Osteocyte (in vitro differentiated cells): ENCODE measurements around the gene TRRAP. TPM values are rescaled to one million over a fixed set of nuclear protein-coding genes. Genes with fewer than 3 reads are reported as not detected.
A peak's percentile ranks its signal among the peaks of the same experiment; 100 is the strongest.

Experiments
- DNase-seq: peaks from one replicate; pipeline ENCODE4 v3.0.0; 2021; ENCODE audit warnings: mixed read lengths; ENCODE audit not compliant: unreplicated experiment; ENCODE audit errors: extremely low spot score
- H3K27ac Mint-ChIP-seq: one replicate; pipeline ENCODE4 v1.8.0; 2021; ENCODE audit warnings: mild to moderate bottlenecking, mixed read lengths; ENCODE audit not compliant: unreplicated experiment
- H3K27me3 Mint-ChIP-seq: one replicate; pipeline ENCODE4 v1.8.0; 2021; ENCODE audit warnings: mixed read lengths; ENCODE audit not compliant: unreplicated experiment
- H3K36me3 Mint-ChIP-seq: one replicate; pipeline ENCODE4 v1.8.0; 2021; ENCODE audit warnings: mixed read lengths; ENCODE audit not compliant: unreplicated experiment
- H3K4me1 Mint-ChIP-seq: one replicate; pipeline ENCODE4 v1.8.0; 2021; ENCODE audit warnings: mixed read lengths; ENCODE audit not compliant: unreplicated experiment
- H3K4me3 Mint-ChIP-seq: one replicate; pipeline ENCODE4 v1.8.0; 2021; ENCODE audit warnings: mild to moderate bottlenecking, moderate library complexity, mixed read lengths; ENCODE audit not compliant: unreplicated experiment
- H3K9me3 Mint-ChIP-seq: one replicate; pipeline ENCODE4 v1.8.0; 2021; ENCODE audit warnings: mixed read lengths; ENCODE audit not compliant: unreplicated experiment
- total RNA-seq: library from RNA; stranded (reverse); gene quantifications from 2 replicates; pipeline ENCODE4 v1.2.1, GENCODE V29; 2021
- TF ChIP-seq, protein P1 (sequence below): fragments of 200-600 bp; sonication (generic); IDR thresholded peaks from 2 replicates; pipeline ENCODE4 v1.5.0; 2021; ENCODE audit warnings: antibody characterized with exemption, mild to moderate bottlenecking, moderate library complexity

Gene TRRAP
- total RNA-seq, 1 donor from 2014 or later, result 48.5 TPM

DNA sequence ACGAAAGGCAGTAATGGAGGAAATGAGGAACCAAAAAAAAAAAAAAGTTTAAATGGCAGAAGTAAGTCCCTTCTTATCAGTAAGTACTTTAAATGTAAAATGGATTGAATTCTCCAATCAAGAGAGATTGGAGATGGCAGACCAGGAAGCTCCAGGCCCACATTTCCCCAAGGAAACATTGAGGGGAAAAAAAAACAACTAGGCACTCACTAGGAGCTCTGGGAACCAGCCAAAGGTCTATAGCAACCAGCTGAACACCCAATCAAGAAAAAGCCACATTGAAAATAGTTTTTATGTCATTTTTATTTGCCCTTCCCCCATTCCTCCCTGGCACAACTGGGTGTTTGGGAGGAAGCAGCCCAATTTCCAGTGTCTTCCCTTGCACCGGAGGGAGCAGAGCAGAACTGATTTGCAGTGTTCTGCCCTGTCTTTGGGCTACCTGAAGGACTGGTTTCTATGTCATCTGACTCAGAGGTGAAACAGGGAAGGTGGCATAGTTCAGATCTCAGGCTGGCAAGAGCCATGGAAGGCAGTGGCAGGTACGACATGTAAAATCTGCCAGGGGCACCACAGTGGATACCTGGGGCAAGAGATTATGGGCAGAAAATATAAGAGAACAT is 143.7 kb downstream of the TRRAP start:
- TF ChIP-seq, protein P1, sequence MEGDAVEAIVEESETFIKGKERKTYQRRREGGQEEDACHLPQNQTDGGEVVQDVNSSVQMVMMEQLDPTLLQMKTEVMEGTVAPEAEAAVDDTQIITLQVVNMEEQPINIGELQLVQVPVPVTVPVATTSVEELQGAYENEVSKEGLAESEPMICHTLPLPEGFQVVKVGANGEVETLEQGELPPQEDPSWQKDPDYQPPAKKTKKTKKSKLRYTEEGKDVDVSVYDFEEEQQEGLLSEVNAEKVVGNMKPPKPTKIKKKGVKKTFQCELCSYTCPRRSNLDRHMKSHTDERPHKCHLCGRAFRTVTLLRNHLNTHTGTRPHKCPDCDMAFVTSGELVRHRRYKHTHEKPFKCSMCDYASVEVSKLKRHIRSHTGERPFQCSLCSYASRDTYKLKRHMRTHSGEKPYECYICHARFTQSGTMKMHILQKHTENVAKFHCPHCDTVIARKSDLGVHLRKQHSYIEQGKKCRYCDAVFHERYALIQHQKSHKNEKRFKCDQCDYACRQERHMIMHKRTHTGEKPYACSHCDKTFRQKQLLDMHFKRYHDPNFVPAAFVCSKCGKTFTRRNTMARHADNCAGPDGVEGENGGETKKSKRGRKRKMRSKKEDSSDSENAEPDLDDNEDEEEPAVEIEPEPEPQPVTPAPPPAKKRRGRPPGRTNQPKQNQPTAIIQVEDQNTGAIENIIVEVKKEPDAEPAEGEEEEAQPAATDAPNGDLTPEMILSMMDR, result no peak
- Mint-ChIP-seq H3K36me3 (peaks cover 26% of the 10 kb centered on the region), H3K4me1 (peaks cover 51% of the 10 kb centered on the region), H3K4me3 (no peak overlapping the region), H3K9me3 (no peaks in the 10 kb centered on the region), H3K27ac (peak overlapping the region; percentile 83), H3K27me3 (no peaks in the 10 kb centered on the region)
- DNase-seq, result no peak

DNA sequence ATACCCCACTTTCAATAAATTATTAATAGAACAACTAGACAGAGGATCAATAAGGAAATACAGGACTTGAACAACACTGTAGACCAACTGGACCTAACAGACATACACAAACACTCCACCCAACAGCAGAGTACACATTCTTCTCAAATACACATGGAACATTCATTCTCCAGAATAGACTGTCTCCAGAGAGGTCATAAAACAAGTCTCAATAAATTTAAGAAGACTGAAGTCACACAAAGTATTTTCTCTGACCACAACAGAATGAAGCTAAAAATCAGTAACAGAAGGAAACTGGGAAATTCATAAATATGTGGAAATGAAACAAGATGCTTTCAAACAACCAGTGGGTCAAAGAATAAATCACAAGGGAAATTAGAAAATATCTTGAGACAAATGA is 145.7 kb downstream of the TRRAP start:
- DNase-seq, result no peak
- Mint-ChIP-seq H3K27me3 (no peaks in the 10 kb centered on the region), H3K27ac (peak overlapping the region; percentile 78), H3K36me3 (peaks cover 36% of the 10 kb centered on the region), H3K9me3 (no peaks in the 10 kb centered on the region), H3K4me3 (peak overlapping the region; percentile 28), H3K4me1 (peaks cover 62% of the 10 kb centered on the region)
- TF ChIP-seq, protein P1, result no peak

DNA sequence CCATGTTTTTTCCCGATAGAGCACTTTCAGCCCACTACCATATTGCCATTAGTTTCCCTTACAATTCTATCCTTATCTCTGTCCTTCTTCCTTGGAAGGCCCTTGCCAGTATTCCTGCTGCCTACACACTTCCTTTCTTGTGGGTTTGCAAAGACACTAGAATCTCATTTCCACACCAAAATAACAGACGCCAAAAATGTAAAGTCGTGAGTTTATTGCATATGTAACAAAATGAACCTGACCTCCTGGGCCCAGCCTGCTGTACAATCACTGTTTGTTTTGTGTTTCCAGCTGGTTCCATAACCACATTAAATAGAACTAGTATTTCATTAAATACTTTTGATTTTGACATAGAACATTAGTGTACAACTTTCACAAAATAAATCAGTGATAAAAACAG is 148.9 kb downstream of the TRRAP start:
- H3K36me3 Mint-ChIP-seq, result peaks cover 41% of the 10 kb centered on the region
- peak overlapping the region; percentile 8 for H3K4me3 Mint-ChIP-seq
- H3K27me3 Mint-ChIP-seq, result no peaks in the 10 kb centered on the region
- no peak for DNase-seq
- TF ChIP-seq, protein P1, result no peak
- peak overlapping the region; percentile 28 for H3K27ac Mint-ChIP-seq
- peaks cover 74% of the 10 kb centered on the region for H3K4me1 Mint-ChIP-seq
- no peaks in the 10 kb centered on the region for H3K9me3 Mint-ChIP-seq

DNA sequence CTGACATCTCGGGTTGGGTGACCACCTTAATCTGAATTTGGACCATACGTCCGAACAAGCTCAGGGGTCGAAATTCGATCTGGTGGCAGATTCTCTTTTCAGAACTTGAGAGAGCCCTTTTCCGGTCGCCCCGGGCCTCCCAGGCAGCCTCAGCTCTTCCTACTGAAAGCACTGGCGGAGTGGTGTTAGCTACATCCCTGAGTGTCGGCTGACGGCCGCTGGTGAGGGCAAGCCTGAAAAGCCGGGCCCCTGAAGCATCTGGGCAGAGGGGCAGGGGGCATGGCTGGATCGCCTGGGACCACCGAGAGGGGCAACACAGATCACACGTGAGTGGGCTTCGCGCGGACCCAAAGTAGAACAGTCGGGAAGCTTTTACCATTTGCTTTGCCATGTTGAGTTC is 149.5 kb downstream of the TRRAP start:
- Mint-ChIP-seq H3K36me3 (peaks cover 41% of the 10 kb centered on the region), H3K27ac (peak overlapping the region; percentile 16), H3K9me3 (no peaks in the 10 kb centered on the region), H3K27me3 (no peaks in the 10 kb centered on the region), H3K4me3 (no peak overlapping the region), H3K4me1 (peaks cover 70% of the 10 kb centered on the region)
- TF ChIP-seq, protein P1, result no peak
- no peak for DNase-seq

DNA sequence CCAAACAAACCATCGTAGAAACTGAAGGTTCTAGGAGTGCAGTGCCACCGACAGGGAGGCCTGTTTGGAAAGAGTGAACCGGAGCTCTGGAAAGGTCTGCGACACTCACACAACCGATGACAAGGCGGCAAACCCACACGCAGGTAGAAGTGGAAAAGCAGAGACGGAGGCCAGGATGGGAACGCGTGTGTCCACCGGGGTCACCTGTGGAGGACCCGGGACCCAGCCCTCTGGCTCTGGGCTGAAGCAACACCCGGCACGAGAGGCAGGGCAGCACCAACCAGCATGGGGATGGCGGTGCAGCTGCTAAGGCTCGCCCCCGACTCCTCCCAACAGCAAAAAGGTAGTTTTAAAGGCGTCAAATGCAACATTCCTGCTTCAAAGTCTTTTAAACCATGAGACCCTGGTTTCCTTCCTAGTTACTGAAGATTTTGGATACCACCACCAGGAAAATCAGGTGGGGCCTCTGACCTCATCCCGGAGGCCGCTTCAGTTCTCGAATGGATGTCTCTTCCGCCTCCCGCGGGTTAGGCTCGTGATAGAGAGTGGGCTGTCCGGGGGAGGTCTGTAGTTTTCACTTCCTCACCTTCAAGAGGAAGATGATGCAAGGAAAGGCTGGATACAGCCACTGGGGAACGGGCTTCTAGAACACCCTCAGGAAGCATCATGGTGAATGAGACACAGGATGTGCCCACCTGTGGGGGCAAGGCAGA is 150.1 kb downstream of the TRRAP start:
- H3K27me3 Mint-ChIP-seq, result no peaks in the 10 kb centered on the region
- H3K4me3 Mint-ChIP-seq, result no peak overlapping the region
- no peak for DNase-seq
- H3K27ac Mint-ChIP-seq, result peak overlapping the region; percentile 16
- peaks cover 64% of the 10 kb centered on the region for H3K4me1 Mint-ChIP-seq
- H3K9me3 Mint-ChIP-seq, result no peaks in the 10 kb centered on the region
- H3K36me3 Mint-ChIP-seq, result peaks cover 41% of the 10 kb centered on the region
- TF ChIP-seq, protein P1, result no peak
